GM13976 (cell line): ENCODE measurements around the gene SORCS1.

Experiments used
- DNase-seq: peaks from one replicate; pipeline ENCODE4 v3.0.0; 2012; ENCODE audit warnings: low spot score
- in situ Hi-C: fragments of 300-500 bp; cut with MboI; formaldehyde crosslinking; loops from one replicate; pipeline ENCODE4 v1.12.0; 2022; ENCODE audit warnings: low sequenced_read_pairs, mixed read lengths, inconsistent platforms; ENCODE audit not compliant: unreplicated experiment
- TF ChIP-seq, protein P1 (sequence below): IDR thresholded peaks from 2 replicates; pipeline ENCODE4 v1.5.1; 2012; ENCODE audit warnings: borderline replicate concordance, mild to moderate bottlenecking; ENCODE audit not compliant: insufficient read depth; ENCODE audit errors: extremely low read depth, missing control alignments, control extremely low read depth

SORCS1 gene

DNA sequence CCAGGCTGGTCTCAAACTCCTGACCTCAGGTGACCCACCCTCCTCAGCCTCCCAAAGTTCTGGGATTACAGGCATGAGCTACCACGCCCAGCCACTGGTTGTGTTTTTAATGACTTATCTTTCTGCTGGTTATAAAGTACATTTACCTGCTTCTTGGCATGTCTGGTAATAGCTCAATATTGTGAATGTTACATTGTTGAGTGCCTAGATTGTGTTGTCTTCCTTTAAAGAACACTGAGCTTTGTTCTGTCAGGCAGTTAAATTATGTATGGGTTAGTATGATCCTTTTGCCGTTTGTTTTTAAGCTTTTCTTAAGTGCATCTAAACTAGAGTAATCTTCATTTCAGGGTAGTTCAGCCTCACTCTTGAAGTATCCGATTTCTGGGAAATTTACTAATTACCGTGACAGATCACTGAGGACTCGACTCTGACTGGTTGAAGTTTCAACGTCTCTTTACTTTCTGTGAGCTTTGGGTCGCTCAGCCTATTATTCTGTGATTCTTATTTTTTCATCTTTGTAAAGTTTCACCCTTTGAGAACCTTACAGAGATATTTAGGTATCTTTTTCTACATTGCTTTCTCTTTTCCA lies 617.4 kb downstream of the SORCS1 start:
- TF ChIP-seq, protein P1, sequence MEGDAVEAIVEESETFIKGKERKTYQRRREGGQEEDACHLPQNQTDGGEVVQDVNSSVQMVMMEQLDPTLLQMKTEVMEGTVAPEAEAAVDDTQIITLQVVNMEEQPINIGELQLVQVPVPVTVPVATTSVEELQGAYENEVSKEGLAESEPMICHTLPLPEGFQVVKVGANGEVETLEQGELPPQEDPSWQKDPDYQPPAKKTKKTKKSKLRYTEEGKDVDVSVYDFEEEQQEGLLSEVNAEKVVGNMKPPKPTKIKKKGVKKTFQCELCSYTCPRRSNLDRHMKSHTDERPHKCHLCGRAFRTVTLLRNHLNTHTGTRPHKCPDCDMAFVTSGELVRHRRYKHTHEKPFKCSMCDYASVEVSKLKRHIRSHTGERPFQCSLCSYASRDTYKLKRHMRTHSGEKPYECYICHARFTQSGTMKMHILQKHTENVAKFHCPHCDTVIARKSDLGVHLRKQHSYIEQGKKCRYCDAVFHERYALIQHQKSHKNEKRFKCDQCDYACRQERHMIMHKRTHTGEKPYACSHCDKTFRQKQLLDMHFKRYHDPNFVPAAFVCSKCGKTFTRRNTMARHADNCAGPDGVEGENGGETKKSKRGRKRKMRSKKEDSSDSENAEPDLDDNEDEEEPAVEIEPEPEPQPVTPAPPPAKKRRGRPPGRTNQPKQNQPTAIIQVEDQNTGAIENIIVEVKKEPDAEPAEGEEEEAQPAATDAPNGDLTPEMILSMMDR = no peak
- DNase-seq = no peak
- in situ Hi-C loops = no loop called here

DNA sequence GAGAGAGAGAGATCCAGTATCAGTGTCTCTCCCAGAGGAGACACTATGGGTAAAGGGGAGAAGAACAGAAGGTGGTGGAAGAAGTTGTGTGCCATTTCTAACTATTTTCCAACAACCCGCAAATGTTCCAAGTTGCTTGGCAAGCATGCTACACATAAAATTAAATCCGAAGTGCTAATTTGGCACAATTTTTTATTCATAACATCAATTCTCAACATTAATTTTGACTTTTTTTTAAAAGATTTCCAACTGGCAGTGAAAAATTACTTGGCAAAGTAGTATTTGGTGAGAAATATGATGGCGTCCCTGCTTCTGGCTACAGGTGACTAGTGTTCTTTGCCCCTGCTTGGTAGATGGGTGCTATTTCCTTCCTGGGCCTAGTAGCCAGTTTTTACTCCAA lies 622.0 kb downstream of the SORCS1 start:
- no peak for DNase-seq
- in situ Hi-C loops = no loop called here
- TF ChIP-seq, protein P1 = no peak

DNA sequence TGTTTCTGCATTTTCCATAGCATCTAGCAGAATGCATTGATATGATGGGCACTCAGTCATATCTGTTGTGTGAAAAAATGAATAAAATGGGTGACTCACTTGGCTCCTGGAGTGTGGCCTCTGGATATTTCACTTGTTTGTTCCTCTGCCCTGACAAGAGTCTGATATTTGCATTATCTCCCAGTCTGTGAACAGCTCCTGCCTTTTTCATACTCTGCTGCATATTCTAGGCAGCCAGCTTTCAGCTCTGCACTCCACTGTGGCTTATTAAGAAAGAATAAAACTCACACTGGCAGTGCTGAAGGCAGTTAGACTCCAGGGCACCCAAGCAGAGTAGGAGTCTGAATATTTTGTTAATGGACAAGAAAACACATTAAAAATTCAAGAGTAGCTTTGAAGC lies 623.9 kb downstream of the SORCS1 start:
- in situ Hi-C loops = no loop called here
- no peak for DNase-seq
- TF ChIP-seq, protein P1 = no peak

DNA sequence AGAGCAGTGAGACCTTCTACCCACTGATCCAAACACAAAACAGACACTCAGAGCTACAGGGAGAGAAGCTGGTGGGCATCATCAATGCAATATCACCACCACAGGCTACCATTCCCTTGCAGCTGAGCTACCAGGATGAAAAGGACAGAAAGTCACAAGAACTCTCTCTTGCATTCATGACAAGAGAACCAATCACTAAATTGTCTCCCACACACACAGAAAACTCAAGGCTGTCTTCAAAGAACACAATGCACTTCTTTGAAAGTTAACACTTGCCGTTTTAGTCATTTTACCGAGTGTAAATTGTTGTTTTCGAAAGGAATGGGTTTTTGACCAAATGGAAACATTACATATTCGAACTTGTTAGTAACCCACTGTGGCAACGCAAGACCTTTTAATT lies 626.6 kb downstream of the SORCS1 start:
- TF ChIP-seq, protein P1 = no peak
- in situ Hi-C loops = no loop called here
- DNase-seq = no peak

DNA sequence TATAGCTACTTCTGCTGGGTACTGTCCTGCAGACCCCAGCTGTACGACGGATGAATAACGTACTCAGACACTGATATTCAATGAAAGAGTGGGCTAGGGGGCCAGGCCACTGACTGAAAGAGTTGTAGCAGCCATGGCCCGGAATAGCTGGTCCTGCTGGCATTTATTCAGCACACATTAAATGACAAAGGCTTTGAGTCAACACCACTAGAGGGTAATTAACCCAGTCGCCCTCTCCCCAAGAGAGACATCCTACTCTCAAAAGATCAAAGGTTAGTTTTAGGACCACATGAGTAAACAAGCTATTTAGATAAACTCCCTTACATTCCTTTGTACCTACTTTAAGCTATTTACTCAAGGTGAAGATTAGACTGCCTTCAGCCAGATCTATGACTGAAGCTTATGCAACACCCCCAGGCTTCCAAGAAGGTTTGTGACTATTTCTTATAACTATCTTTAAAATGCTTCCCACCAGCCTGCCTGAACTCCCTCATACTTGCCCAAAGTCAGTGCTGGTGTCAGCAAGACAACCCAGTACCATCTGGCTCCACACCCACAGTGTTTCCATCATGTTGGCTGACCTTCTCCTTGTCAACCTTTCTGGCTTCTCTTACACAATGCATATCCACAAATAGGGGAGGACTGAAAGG lies 629.1 kb downstream of the SORCS1 start:
- in situ Hi-C loops = no loop called here
- no peak for DNase-seq
- TF ChIP-seq, protein P1 = no peak

DNA sequence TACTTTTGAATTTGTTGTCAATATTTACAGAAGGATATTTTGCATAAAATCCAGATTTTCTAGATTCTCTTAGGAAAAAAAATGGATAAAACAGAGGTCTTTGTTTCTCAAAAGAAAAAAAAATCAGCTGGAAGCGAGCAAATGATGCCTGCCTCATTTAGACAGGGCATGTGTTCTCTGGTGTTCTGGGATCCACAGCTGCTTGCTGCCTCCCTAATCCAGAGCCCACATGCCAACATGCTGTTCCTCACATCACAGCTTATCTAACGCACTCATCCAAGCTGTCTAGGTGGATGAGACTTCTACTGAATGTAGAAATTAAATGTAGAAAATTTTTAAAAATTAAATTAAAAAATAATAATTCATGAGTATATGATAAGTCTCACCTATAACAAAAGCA lies 630.1 kb downstream of the SORCS1 start:
- in situ Hi-C loops = no loop called here
- DNase-seq = no peak
- TF ChIP-seq, protein P1 = no peak

DNA sequence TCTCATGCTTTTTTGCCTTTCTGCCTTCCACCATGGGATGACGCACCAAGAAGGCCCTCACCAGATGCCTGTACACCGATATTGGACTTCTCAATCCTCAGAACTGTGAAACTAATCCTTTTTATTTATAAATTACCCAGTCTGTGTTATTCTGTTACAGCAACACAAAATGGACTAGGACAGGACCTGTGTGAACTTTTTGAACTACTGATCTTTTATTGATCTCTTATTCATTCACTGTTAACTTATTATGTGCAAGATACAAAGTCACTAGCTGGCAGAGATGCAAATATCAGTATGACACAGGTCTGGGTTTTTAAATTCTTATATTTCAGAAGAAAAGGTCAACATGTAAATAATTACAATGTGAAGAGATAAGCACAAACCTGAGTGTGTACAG lies 635.8 kb downstream of the SORCS1 start:
- in situ Hi-C loops = no loop called here
- TF ChIP-seq, protein P1 = no peak
- DNase-seq = no peak
